ENCODE data around the gene TM7SF3.
"Not testable (repeated sequence)": the region's sequence is repeated elsewhere in the genome, so short reads cannot be mapped to it uniquely, and the experiment has no call there.

TM7SF3 gene

DNA sequence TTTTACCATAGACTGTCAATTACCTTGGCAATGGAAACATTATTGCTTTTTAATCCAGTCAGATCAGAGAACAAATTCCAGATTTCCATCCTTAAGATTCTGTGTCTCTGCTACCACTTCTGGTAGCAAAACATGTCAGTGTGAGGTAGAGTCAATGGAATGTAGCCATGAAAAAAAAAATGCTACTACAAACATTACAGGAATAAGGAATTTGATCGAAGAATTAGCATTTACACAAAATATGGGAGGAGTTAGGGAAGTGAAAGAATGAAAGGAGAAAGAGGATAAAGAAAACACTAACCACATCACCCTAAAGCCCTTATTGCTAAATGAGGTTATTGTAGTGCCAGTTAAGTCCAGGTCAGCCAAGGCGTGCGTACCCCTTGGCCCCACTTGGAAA, 17.3 kb upstream of the TM7SF3 start:
- POLR2A ChIA-PET = no interaction called here
- CTCF ChIA-PET = interaction anchor here (1.2 kb wide), 1 partner anchor 275 kb away, joined by 3 read pairs; no protein-coding TSS in a partner anchor
- TF ChIP-seq, protein P1, sequence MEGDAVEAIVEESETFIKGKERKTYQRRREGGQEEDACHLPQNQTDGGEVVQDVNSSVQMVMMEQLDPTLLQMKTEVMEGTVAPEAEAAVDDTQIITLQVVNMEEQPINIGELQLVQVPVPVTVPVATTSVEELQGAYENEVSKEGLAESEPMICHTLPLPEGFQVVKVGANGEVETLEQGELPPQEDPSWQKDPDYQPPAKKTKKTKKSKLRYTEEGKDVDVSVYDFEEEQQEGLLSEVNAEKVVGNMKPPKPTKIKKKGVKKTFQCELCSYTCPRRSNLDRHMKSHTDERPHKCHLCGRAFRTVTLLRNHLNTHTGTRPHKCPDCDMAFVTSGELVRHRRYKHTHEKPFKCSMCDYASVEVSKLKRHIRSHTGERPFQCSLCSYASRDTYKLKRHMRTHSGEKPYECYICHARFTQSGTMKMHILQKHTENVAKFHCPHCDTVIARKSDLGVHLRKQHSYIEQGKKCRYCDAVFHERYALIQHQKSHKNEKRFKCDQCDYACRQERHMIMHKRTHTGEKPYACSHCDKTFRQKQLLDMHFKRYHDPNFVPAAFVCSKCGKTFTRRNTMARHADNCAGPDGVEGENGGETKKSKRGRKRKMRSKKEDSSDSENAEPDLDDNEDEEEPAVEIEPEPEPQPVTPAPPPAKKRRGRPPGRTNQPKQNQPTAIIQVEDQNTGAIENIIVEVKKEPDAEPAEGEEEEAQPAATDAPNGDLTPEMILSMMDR (IDR thresholded peaks at IDR 0.05; ENCODE audit: control extremely low read depth, extremely low read depth, low read depth, missing control alignments) = no peak
- DNase-seq (ENCODE audit: extremely low spot score) = no peak

DNA sequence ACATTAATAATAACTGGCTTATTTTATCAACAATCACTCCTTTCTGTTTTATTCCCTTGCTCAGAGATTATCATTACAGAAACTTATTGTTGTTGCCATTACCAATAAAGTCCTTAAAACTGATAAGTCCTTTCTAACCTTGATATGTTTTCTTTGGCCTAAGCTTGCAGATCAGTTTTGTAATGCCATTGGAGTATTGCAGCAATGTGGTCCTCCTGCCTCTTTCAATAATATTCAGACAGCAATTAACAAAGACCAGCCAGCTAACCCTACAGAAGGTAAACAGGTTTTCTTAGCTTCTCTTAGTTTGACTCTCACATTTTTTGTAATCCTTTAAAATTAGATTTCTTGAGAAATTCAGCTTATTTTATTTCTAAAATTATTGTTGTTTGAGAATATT, 12.1 kb upstream of the TM7SF3 start:
- ChIA-PET CTCF (interaction anchor here (0.6 to 1.5 kb wide), 5 partner anchors 10 to 279 kb away, joined by 3 to 9 read pairs (median 3); no protein-coding TSS in a partner anchor), POLR2A (no interaction called here)
- DNase-seq (ENCODE audit: extremely low spot score) = no peak
- TF ChIP-seq, protein P1 (IDR thresholded peaks at IDR 0.05; ENCODE audit: control extremely low read depth, extremely low read depth, low read depth, missing control alignments) = no peak

DNA sequence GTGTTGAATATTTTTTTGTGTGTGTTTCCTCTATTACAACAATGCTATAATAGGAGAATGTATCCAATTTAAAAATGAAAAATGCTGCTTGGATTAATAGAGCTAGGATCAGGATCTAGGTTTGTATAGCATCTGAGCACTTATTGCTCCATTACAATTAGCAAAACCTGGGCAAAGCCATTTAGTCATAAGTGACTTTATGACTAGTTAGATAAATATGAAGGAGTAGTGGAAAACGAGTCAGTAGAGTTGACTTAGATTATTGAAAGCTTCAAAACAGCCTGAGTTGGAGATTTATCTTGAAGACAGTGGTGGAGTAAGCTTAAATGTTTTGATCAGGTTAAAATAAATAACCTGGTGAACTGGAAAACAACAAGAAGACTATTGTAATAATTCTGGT, 10.9 kb upstream of the TM7SF3 start:
- no peak for DNase-seq (ENCODE audit: extremely low spot score)
- POLR2A ChIA-PET = no interaction called here
- TF ChIP-seq, protein P1 (IDR thresholded peaks at IDR 0.05; ENCODE audit: control extremely low read depth, extremely low read depth, low read depth, missing control alignments) = no peak
- CTCF ChIA-PET = interaction anchor here (1.1 to 3.8 kb wide), 3 partner anchors 10 to 281 kb away, joined by 3 to 37 read pairs (median 4); partner anchors contain the start of gene TM7SF3

DNA sequence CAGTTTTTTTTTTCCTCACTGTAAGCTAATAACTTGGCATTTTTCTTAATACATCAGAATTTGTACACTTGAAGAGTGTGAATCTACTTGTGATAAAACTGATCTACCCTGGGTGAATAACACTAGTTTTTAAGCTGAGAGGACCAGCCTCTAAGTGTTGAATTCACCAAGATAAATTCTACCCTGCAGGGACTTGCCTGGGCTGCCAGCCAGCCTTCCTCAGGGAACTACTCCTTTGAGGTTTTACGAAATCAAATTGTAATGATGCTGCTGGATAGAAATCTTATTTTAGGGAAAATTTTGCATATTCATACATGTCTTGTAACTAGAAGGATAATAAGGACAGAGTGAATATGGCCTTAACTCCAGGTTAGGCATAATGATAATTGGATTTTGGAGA, 10.1 kb upstream of the TM7SF3 start:
- POLR2A ChIA-PET = no interaction called here
- DNase-seq (ENCODE audit: extremely low spot score) = no peak
- TF ChIP-seq, protein P1 (IDR thresholded peaks at IDR 0.05; ENCODE audit: control extremely low read depth, extremely low read depth, low read depth, missing control alignments) = no peak
- CTCF ChIA-PET = interaction anchor here (1.1 to 3.8 kb wide), 3 partner anchors 10 to 360 kb away, joined by 3 to 37 read pairs (median 4); partner anchors contain the start of gene TM7SF3

DNA sequence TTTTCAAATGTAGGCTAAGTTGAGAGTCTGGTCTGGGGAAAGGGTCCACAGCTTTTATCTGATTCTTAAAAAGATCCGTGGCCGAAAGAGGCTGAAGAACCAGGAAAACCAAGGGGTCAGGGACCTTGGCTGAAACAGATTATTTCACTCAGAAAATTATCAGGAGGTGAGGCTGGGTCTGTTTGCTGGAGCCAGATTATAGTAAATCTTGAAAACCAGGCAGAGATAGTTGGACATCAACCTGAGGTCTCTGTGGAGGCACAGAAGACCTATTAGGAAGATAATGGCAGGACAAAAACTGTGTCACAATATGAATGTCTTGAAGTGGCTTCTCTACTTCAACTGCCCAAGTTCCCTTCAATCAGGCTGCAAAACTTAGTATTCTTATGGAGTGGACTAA, 6.6 kb upstream of the TM7SF3 start:
- ChIA-PET CTCF (interaction anchor here (0.9 to 1.7 kb wide), 4 partner anchors 120 to 286 kb away, joined by 3 to 9 read pairs (median 4); no protein-coding TSS in a partner anchor), POLR2A (no interaction called here)
- TF ChIP-seq, protein P1 (IDR thresholded peaks at IDR 0.05; ENCODE audit: control extremely low read depth, extremely low read depth, low read depth, missing control alignments) = no peak
- DNase-seq (ENCODE audit: extremely low spot score) = no peak

DNA sequence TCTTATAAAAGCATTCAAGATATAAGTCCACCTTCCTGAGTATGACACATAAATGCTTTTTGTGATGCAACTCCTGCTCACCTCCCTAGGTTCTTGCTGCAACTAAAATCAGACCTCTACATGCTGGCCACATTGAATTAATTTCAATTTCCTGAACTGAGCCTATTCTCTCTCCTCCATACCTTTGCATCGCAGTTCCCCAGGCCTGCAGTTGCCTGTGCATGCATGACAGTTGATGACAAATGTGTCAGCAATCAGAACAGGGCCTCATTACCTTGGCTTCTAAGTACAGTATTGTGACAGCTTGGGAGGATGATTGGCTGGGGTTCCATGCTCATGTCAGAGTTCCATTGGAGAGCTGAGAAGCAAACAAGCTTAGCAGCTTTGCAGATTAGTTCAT, 3.9 kb upstream of the TM7SF3 start:
- CTCF ChIA-PET = interaction anchor here (0.9 to 4.9 kb wide), 2 partner anchors 237 to 288 kb away, joined by 3 to 49 read pairs; no protein-coding TSS in a partner anchor
- TF ChIP-seq, protein P1 (IDR thresholded peaks at IDR 0.05; ENCODE audit: control extremely low read depth, extremely low read depth, low read depth, missing control alignments) = no peak
- POLR2A ChIA-PET = no interaction called here

DNA sequence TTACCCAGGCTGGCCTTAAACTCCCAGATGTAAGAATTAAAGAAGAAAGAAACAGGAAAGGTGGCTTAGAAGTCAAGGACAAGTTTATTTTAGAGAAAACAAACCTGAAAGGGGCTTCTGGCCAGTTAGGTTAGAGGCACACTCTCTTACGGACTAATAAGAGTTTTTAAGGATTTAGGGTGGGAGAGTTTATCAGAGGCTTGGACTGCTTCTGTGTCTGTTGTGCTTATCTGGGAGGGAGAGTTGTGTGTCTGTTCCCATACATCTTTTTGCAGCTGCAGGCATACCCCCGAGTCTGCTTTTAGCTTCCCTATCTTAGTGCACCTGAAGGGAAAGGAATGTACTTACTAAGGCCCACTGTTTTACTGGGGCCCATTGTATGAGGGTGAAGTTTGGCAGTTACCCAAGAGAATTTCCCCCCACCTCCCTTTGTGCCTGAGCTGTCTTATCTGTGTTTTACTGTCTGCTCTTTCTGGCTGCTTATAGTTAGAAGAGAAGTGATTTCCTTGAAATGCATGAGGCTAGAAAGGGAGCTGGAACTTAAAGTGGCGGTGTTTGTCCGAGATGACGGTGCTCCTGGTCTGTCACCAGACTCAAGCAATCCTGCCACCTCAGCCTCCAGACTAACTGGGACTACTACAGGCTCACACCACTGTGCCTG, 3.1 kb upstream of the TM7SF3 start:
- CTCF ChIA-PET = interaction anchor here (1.1 to 4.9 kb wide), 4 partner anchors 20 to 289 kb away, joined by 3 to 49 read pairs (median 6); no protein-coding TSS in a partner anchor
- POLR2A ChIA-PET; DNase-seq (ENCODE audit: extremely low spot score): not testable (repeated sequence)

More for the DNA sequence above, 3.9 kb upstream of the TM7SF3 start:
- no peak for DNase-seq (ENCODE audit: extremely low spot score)

Data from GM10248 (cell line).